ENCODE measurements around the gene MORN5.

GRCh38 chr9:122125509-122126330, 34.0 kb upstream of the MORN5 start:
- peak; percentile 48 for TF ChIP-seq CTCF (IDR thresholded peaks at IDR 0.05)
- no peak for TF ChIP-seq POLR2AphosphoS5 (IDR thresholded peaks at IDR 0.05; ENCODE audit: low read depth, low read length)
- TF ChIP-seq SIN3A (IDR thresholded peaks at IDR 0.05; ENCODE audit: borderline replicate concordance, insufficient read depth, low read depth, low read length), result no peak
- no peak for TF ChIP-seq REST (IDR thresholded peaks at IDR 0.05; ENCODE audit: insufficient read depth in 1 of 2, low read depth in 2 of 2, low read length in 1 of 2)
- no peak for TF ChIP-seq TCF7L2 (IDR thresholded peaks at IDR 0.05; ENCODE audit: low read depth, low read length)

Data from Panc1 (cell line).